Measurements from ENCODE around the gene NAGPA. TPM values are rescaled to one million over a fixed set of nuclear protein-coding genes. Genes with fewer than 3 reads are reported as not detected.

The NAGPA gene
- total RNA-seq, 4 donors from 2014 or later = 42.6 to 250 (median 72.7) TPM

- TF ChIP-seq EP300 (IDR thresholded peaks at IDR 0.05; ENCODE audit: low read depth) = no peak
- TF ChIP-seq POLR2AphosphoS5 (IDR thresholded peaks at IDR 0.05) = no peak
- no peak for TF ChIP-seq POLR2A (IDR thresholded peaks at IDR 0.05)
- no peak for TF ChIP-seq CTCF (IDR thresholded peaks at IDR 0.05)
- Histone ChIP-seq H3K36me3 (no peaks in the 10 kb centered on the region), H3K27ac (no peak overlapping the region), H3K27me3 (no peaks in the 10 kb centered on the region), H3K4me1 (no peaks in the 10 kb centered on the region), H3K9me3 (no peaks in the 10 kb centered on the region), H3K4me3 (no peak overlapping the region)
- DNase-seq = no peak
- in situ Hi-C loops (cut with MboI; ENCODE audit: low pct_ligation_motif_present in 1 of 4, low pct_unique_long_range_greater_than_20kb in 1 of 4, low sequenced_read_pairs in 3 of 4) = no loop called here
- 61 to 87% methylated on average over 5 to 6 of the region's 6 CpGs for WGBS, 2 donors (ENCODE audit: low coverage in 1 of 2)
- intact Hi-C loops (cut with DNase I; ENCODE audit: low total_unique reads) = no loop called here
Measured at GRCh38 chr16:5012887-5013286, 20.8 kb downstream of the NAGPA start.

- intact Hi-C loops (cut with DNase I; ENCODE audit: low total_unique reads) (no loop called here), in situ Hi-C loops (cut with MboI; ENCODE audit: low pct_ligation_motif_present in 1 of 4, low pct_unique_long_range_greater_than_20kb in 1 of 4, low sequenced_read_pairs in 3 of 4) (no loop called here)
- no peak for TF ChIP-seq EP300 (IDR thresholded peaks at IDR 0.05; ENCODE audit: low read depth)
- TF ChIP-seq CTCF (IDR thresholded peaks at IDR 0.05) = no peak
- TF ChIP-seq POLR2A (IDR thresholded peaks at IDR 0.05) = no peak
- no peak for TF ChIP-seq POLR2AphosphoS5 (IDR thresholded peaks at IDR 0.05)
Measured at GRCh38 chr16:5011637-5012036, 22.1 kb downstream of the NAGPA start.

GRCh38 chr16:5010576-5011329, 23.0 kb downstream of the NAGPA start:
- Histone ChIP-seq H3K27ac (no peak overlapping the region), H3K9me3 (no peaks in the 10 kb centered on the region), H3K36me3 (no peaks in the 10 kb centered on the region), H3K4me1 (no peaks in the 10 kb centered on the region), H3K27me3 (no peaks in the 10 kb centered on the region), H3K4me3 (no peak overlapping the region)
- TF ChIP-seq CTCF (IDR thresholded peaks at IDR 0.05) = no peak
- no peak for TF ChIP-seq POLR2AphosphoS5 (IDR thresholded peaks at IDR 0.05)
- TF ChIP-seq POLR2A (IDR thresholded peaks at IDR 0.05) = no peak
- TF ChIP-seq EP300 (IDR thresholded peaks at IDR 0.05; ENCODE audit: low read depth) = no peak
- WGBS, 2 donors (ENCODE audit: low coverage in 1 of 2) = 37 to 72% methylated on average over 2 to 13 of the region's 15 CpGs
- in situ Hi-C loops (cut with MboI; ENCODE audit: low pct_ligation_motif_present in 1 of 4, low pct_unique_long_range_greater_than_20kb in 1 of 4, low sequenced_read_pairs in 3 of 4) (no loop called here), intact Hi-C loops (cut with DNase I; ENCODE audit: low total_unique reads) (no loop called here)
- DNase-seq = no peak

More at GRCh38 chr16:5011637-5012036, 22.1 kb downstream of the NAGPA start:
- no peaks in the 10 kb centered on the region for H3K36me3 ChIP-seq
- no peak for DNase-seq
- no peaks in the 10 kb centered on the region for H3K27me3 ChIP-seq
- no peaks in the 10 kb centered on the region for H3K4me1 ChIP-seq
- H3K9me3 ChIP-seq = no peaks in the 10 kb centered on the region
- H3K27ac ChIP-seq = no peak overlapping the region
- H3K4me3 ChIP-seq = no peak overlapping the region
- WGBS, 2 donors (ENCODE audit: low coverage in 1 of 2) = 17 to 65% methylated on average over 1 to 4 of the region's 4 CpGs

GRCh38 chr16:5008311-5008731, 25.4 kb downstream of the NAGPA start:
- WGBS, 2 donors (ENCODE audit: low coverage in 1 of 2) = 86% methylated on average over 18 of the region's 18 CpGs; no CpG with 5 or more reads in 1 of the 2 donors
- H3K4me1 ChIP-seq = no peaks in the 10 kb centered on the region
- H3K9me3 ChIP-seq = no peaks in the 10 kb centered on the region
- no peak overlapping the region for H3K27ac ChIP-seq
- in situ Hi-C loops (cut with MboI; ENCODE audit: low pct_ligation_motif_present in 1 of 4, low pct_unique_long_range_greater_than_20kb in 1 of 4, low sequenced_read_pairs in 3 of 4) (no loop called here), intact Hi-C loops (cut with DNase I; ENCODE audit: low total_unique reads) (no loop called here)
- H3K27me3 ChIP-seq = no peaks in the 10 kb centered on the region
- H3K36me3 ChIP-seq = no peaks in the 10 kb centered on the region
- H3K4me3 ChIP-seq = no peak overlapping the region
- TF ChIP-seq POLR2A (IDR thresholded peaks at IDR 0.05) (no peak), EP300 (IDR thresholded peaks at IDR 0.05; ENCODE audit: low read depth) (no peak), CTCF (IDR thresholded peaks at IDR 0.05) (no peak), POLR2AphosphoS5 (IDR thresholded peaks at IDR 0.05) (no peak)
- DNase-seq = no peak
